A549 (cell line): Measurements from ENCODE around the gene PAM.

Source experiments
- BHLHE40 ChIP-seq: IDR thresholded peaks from 2 replicates; pipeline ENCODE4 v1.6.1; 2012; ENCODE audit warnings: low read depth, low read length, inconsistent platforms
- CEBPB ChIP-seq, 2 experiments: fragments of >200 bp in 1 of 2; sonication (Bioruptor Twin) in 1 of 2; formaldehyde crosslinking in 1 of 2; IDR thresholded peaks; 2 replicates each; pipeline ENCODE4 v1.6.1; 2012 to 2016
- CTCF ChIP-seq: fragments of >200 bp; sonication (Bioruptor Twin); formaldehyde crosslinking; IDR thresholded peaks from 3 replicates; pipeline ENCODE4 v1.5.1; 2016
- MAX ChIP-seq: IDR thresholded peaks from 2 replicates; pipeline ENCODE4 v1.6.1; 2012
- POLR2A ChIP-seq: IDR thresholded peaks from 2 replicates; pipeline ENCODE4 v1.6.1; 2012; ENCODE audit warnings: mild to moderate bottlenecking, low read length
- RCOR1 ChIP-seq: fragments of 150-350 bp; IDR thresholded peaks from 2 replicates; pipeline ENCODE4 v1.6.1; 2014; ENCODE audit warnings: antibody characterized with exemption, low read length, low read depth

- TF ChIP-seq POLR2A (no peak), CTCF (no peak), BHLHE40 (no peak), RCOR1 (no peak), MAX (no peak), CEBPB (IDR thresholded peaks at IDR 0.05) (no peak)
These were observed 131.5 kb downstream of the PAM start for GRCh38 chr5:102886586-102886985.
